Mammary epithelial cell (primary cell): ENCODE data around the gene VIPR2.

Source experiments
- EZH2 ChIP-seq: IDR thresholded peaks from 2 replicates; pipeline ENCODE4 v1.6.1; 2012; ENCODE audit warnings: low read length, inconsistent platforms, borderline replicate concordance
- TF ChIP-seq, protein P1 (sequence below), 2 donors: IDR thresholded peaks in 1 of 2; conservative IDR thresholded peaks in 1 of 2; 2 replicates each; pipeline ENCODE4 v1.5.1; 2011 to 2012; ENCODE audit warnings: inconsistent platforms in 2 of 2, low read length in 2 of 2, mild to moderate bottlenecking in 2 of 2, control low read depth in 1 of 2, low read depth in 1 of 2; ENCODE audit not compliant: insufficient read depth in 1 of 2; ENCODE audit errors: extremely low read depth in 1 of 2

DNA sequence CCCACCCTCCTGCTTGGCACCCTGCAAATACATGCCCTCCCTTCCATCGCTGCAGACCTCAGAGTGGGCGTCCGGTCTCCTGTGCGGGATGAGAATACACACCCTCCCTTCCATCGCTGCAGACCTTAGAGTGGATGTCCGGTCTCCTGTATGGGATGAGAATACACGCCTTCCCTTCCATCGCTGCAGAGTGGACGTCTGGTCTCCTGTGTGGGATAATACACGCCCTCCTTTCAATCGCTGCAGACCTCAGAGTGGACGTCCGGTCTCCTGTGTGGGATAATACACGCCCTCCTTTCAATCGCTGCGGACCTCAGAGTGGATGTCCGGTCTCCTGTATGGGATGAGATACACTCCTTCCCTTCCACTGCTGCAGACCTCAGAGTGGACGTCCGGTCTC is 128.1 kb downstream of the VIPR2 start:
- TF ChIP-seq, protein P1, sequence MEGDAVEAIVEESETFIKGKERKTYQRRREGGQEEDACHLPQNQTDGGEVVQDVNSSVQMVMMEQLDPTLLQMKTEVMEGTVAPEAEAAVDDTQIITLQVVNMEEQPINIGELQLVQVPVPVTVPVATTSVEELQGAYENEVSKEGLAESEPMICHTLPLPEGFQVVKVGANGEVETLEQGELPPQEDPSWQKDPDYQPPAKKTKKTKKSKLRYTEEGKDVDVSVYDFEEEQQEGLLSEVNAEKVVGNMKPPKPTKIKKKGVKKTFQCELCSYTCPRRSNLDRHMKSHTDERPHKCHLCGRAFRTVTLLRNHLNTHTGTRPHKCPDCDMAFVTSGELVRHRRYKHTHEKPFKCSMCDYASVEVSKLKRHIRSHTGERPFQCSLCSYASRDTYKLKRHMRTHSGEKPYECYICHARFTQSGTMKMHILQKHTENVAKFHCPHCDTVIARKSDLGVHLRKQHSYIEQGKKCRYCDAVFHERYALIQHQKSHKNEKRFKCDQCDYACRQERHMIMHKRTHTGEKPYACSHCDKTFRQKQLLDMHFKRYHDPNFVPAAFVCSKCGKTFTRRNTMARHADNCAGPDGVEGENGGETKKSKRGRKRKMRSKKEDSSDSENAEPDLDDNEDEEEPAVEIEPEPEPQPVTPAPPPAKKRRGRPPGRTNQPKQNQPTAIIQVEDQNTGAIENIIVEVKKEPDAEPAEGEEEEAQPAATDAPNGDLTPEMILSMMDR (conservative IDR thresholded peaks at IDR 0.05 in 1 of 2, IDR thresholded peaks at IDR 0.05 in 1 of 2; ENCODE audit: extremely low read depth in 1 of 2, insufficient read depth in 1 of 2, low read depth in 1 of 2, low read length in 2 of 2), result no peak
- TF ChIP-seq EZH2, result no peak
